Activated CD4-positive, alpha-beta T cell treated with anti-CD3 and anti-CD28 coated beads for 1 hour (primary cell): Measurements from ENCODE around the gene ALDH1A1.

Experiments
- DNase-seq: peaks from one replicate; pipeline ENCODE4 v3.0.0-alpha.2; 2020

Gene ALDH1A1

DNA sequence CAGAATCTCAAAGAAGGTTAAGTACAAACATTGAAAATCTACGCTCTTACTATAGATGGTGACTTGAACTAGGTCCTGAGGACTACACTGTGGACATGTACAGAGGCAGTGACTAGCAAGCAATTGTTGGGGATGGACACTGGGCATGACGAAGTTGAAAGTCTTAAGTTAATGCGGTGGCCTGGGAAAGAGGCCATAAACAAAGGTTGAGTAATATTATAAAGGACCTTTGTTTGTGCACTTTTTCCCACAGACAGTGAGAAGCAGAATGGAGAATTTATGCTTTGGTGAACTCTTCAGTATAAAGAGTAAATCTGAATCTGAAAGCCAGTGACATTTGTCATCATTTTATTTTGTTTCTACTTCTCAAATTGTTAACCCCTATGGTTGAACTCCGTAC, 15.3 kb downstream of the ALDH1A1 start:
- DNase-seq, result no peak

DNA sequence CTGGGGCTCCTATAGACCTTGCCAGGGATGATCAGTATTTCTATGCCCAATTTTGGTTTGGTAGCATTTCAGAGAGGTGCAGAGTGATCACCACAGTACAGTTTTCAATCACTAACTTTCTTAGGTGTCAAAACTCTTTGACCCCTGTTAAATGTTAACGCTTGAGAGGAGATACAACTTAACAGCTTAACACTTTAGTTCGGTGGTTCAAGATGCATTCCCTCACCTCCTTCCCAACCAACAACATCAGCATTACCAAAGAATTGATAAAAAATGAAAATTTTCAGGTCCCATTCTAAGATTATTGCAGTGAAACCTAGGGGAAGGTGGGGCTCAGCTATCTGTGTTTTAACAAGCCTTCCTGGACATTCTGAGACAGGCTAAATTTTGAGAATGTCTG, 16.2 kb downstream of the ALDH1A1 start:
- no peak for DNase-seq

DNA sequence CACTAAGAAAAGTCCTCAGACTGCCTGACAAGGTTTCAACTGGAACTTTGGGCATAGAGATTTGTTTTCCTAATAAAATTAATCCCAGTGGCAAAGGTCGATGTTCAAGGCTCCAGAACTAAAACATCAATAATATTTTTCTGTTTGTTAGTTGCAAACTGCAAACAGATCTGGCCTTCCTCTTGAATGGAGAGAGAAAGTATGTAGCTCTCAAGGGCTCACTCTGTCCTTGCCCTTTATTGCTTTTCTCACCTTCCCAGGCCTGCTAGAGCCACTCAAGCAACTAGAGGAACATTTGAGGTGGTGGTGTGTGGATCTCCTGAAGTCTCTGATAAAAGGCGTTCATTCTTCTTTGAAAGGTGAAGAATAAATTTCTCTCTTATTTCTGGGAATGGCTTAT, 16.6 kb downstream of the ALDH1A1 start:
- no peak for DNase-seq

DNA sequence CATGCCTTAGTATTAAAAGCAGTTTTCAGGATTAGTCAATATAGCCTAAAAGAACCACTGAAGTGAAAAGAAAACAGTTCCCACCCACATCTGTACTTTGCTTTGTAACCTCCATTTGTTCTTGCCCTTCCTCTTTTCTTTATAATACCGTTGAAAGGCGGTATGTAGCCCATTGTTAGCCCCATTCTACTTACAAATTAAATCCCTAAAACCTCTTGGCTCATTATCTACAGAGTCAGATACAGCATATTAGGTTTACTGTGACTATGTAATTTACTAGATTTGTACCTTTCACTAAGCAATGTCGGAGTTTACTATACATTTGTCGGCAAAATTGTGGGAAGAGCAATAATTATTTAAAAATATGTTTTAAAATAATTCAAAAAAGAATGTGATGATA, 17.3 kb downstream of the ALDH1A1 start:
- DNase-seq, result no peak

DNA sequence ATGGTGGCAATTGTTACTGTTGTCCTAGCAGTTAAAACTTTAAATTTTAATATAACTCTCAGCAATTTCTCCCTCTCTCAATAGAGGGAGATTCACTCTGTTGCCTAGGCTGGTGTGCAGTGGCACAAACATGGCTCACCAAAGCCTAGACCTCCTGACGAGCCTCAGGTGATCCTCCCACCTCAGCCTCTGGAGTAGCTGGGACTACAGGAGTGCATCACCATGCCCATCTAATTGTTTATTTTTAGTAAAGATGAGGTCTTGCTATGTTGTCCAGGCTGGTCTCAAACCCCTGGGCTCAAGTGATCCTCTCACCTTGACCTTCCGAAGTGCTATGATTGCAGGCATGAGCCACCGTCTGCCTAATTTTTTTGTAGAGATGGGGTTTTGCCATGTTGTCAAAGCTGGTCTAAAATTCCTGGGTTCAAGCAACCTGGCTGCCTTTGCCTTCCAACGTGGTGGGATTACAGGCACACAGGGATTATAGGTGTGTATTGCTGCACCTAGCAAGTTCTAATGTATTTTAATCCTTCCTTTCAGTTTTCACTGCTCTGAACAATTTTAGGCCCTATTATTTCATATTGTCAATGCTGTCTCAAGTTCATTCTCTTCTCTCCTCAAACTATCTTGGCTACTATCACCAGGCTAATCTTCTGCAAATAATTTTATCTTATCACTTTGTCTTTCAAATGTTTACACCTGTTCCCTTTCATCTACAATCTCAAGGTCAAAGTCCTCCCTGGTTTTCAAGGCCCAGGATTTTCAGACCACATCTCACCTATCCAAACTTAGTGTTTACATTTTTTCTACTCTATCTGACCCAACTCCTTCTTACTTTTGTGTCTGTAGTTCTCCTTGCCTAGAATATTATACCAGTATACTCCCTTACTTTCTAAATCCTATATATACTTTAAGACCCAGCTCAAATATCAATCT, 18.9 kb downstream of the ALDH1A1 start:
- DNase-seq, result no peak

DNA sequence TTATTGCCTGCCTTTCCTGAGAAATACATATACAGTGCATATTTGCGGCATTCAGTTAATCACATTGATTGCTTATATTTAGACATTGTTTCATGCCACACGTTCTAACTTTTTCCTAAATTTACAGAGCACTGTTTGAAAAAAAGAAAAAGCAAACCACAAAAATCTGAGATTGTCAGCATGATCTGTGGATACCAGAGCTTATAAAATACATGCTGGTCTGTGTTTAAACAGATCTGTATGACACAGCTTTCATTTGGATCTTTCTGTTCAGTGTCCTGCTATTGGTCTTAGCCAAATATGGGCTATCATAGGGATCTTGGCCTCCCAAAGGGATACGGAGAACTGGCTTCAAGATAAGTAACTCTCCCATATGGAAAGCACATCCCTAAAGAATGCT, 20.2 kb downstream of the ALDH1A1 start:
- DNase-seq, result no peak

DNA sequence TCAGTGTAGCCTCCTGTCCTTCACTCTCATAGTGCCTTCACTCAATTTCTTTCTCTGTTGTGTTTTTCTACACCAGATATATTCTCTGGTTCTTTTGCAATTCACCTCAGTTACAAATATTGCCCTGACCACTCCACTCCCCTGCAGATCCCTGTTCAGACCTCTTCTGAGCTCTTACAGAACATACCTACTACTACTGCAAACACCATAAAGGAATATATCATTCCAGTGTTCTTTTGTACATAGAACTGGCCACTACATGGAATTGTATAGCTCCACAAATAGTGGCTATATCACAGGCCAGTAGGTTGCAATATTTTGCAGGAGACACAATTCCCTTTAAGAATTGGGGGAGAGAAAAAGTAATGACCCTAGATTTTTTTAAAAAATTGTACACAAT, 21.0 kb downstream of the ALDH1A1 start:
- DNase-seq, result no peak

DNA sequence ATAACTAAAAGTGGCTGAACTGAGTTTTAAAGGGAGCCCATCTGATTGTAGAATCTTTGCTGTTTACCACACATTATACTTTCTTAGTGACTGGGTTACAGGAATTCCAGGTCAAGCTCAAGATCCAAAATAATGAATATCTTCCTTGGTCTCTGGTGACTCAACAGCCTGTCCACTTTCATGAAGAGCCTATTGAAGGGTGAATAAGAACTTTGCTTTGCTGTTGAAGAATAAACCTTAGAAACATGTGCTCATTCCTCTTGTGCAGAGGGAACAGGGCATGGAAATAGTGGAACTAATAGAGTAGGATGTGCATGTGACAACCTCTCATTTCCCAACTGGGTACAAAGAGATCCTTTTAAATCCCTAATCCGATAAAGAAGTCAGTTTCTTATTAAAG, 21.4 kb downstream of the ALDH1A1 start:
- no peak for DNase-seq

DNA sequence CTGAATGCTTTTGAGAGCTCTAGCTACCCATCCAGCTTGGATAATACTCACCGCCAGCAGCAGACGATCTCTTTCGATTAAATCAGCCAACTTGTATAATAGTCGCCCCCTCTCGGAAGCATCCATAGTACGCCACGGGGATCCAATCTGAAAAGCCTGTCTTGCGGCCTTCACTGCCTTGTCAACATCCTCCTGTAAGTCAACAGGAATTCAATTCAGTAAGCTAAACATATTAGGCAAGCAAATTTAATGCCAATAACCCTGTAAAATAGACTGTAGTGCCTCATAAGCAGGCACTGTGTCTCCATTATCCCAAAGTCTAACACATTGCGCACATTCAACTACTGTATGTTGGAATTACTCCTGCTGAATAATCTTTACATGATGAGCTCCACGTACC, 22.0 kb downstream of the ALDH1A1 start:
- no peak for DNase-seq

DNA sequence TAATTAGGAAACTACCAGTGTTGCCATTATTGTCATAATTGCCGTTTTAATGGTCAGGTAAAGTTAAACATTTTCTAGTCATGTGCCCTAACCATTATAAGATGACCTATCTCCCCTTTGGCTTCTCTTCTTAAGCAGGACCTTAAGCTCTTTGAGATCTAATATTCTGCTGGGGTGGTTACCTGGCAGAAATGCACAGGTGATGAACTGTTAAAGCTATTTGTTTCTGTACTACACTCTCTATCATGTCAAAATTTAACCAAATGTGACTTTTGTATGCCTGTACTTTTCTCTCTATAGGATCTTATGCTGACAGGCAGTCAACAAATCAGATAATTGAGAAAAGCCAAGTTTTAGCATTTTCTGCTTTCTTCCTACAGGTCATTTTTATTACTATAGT, 23.3 kb downstream of the ALDH1A1 start:
- DNase-seq, result no peak

DNA sequence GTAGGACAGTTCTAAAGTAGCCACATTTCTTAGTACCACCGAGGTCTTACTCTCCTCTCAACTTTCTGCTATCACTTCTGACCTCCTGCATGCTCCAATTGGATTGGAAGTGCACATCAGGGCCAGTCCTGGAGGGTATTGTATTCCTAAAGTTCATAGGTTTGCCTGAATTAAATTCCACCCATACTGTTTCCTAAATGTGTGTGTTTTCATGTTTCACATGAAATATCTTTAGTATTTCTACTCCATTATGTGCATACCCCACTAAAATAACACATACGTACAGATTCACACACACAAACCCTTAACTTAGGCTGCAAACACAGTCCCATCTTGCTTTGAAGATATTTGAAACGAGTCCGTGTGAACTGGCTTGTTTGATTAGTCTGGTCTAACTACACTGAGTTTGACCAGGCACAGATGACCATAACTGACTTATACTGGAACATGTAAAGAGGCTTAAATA, 24.8 kb downstream of the ALDH1A1 start:
- no peak for DNase-seq

DNA sequence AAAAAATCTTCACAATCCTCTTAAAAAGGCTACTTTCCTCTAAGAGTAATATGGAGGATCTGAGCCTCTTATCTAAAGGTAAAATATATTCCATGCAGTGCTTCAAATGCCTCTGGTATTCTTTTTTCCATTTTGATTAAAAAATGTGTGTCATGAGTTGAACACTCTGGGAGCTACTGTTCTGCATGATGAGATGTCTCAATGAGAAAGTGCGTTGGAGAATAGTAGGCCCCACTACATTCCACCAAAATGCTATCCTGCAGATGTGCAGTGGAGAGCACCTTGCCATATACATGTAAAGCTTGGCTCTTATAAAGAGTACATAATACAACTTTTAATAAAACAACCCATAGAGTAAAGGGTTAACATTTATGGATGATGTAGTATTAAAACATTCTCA, 26.3 kb downstream of the ALDH1A1 start:
- no peak for DNase-seq

DNA sequence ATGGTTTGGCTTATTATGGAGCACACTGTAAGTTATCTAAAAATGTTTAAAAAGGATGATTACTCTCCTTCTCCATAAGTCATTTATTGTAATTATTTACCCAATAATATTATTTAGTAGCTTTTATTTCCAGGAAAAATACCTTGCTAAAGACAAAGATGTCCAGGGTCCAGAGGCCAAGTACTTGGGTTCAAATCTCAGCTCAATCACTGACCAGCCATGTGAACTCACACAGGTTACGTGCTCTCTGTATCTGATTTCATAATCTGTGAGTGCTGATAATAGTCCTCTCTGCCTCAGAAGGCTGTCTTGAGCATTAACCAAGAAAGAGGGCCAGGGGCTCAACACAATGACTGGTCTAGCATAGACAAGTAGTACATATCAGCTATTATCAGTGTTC, 27.0 kb downstream of the ALDH1A1 start:
- no peak for DNase-seq

DNA sequence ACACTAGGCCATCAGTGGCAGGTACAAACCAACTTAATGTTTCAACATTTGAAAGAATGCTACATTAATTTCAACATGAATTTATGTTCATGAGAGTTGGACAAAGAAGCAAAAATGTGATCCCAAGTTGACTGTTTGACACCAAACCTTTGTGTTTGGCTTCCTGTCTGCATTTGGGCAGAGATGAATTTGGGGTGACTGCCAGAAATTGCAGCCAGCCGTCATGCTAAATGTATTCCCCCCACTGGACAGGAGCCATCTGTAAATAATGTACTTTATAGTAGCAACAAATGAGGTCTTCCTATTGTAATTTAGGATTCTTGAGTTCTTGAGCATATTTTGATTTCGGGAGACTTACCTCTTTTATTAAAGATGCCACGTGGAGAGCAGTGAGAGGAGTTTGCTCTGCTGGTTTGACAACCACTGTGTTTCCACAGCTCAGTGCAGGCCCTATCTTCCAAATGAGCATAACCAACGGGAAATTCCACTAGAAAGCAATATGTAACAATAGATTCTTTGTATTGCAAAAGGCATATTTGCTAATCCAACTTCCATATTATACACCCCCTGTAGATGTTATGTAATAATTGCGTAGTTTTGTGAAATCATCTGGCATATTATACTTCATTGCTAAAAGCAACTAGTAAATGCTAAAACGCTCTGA, 27.6 kb downstream of the ALDH1A1 start:
- DNase-seq, result no peak

DNA sequence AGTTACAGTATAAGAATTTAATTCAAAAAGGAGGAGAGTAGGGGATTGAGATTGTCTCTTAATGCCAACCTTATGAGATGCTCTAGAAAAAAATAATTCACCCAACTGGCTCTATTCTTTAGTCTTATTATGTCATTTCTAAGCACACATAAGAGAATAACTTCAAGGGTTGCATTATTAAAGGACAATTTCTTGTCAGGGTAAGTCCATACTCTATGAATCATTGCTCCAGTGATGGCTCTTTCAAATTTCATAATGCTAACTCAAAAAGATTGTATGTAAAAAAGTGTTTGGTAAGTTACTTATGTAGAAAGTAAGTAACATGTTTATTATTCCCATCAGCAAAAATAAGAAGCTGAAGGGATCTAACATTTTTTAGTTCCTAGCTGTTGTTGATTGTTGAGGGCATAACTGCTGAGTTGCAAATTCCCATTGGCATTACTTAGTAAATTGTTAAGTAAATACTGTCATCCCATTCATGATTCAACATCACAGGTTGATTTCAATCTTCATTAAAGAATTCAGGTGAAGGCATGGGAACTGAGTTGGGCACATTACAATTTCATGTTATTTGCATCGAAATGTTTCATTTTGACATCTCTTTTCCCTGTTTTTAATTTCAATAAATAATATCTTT, 28.6 kb downstream of the ALDH1A1 start:
- DNase-seq, result no peak

DNA sequence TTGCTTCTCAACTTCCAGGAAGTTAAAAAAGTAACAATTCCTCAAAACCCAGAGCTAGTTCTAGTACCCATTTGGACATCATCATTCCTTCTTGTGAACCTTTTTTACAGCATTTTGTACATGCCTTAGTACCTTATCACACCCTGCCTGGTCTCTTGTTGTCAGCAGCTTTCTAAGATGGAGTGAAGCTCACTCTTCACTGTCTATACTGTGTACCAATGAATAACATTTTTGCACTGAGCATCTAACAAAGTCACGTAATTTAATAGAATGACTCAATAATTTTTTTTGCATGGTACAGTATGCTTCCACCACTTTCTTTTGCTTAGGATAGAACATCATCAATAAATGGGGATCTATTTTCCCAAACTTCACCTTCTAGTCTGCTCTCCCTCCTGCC, 29.8 kb downstream of the ALDH1A1 start:
- DNase-seq, result no peak

DNA sequence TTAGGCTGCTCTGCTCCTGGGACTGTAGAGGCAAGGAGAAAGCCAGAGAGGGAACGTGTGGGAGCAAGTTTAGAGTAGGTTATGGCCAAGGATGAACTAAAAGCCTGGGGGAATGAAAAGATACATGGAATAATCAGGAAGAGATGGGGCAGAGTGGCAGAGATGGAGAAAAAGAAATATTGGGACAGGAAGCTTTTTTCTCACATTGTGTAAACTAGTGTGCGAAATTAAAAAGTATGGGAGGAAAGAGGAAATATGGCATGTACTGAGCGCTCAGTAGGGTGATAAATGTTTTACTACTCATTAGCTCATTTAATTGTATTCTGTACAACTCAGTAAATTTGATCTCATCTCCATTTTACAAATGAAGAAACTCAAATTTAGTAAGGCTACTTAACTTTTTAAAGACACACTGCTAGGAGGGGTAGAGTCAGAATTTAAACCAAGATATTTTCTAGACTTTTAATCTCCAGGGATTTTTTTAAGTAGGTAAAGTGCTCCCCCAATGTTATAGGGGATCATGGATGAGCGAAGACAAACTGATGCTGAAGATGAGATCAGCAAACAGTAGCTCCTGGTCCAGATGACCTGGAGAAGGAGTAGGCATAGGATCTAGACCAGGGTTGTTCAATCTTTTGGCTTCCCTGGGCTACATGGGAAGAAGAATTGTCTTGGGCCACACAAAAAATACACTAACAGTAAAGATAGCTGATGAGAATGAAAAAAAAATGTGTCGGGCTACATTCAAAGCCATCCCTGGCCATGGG, 30.8 kb downstream of the ALDH1A1 start:
- no peak for DNase-seq

DNA sequence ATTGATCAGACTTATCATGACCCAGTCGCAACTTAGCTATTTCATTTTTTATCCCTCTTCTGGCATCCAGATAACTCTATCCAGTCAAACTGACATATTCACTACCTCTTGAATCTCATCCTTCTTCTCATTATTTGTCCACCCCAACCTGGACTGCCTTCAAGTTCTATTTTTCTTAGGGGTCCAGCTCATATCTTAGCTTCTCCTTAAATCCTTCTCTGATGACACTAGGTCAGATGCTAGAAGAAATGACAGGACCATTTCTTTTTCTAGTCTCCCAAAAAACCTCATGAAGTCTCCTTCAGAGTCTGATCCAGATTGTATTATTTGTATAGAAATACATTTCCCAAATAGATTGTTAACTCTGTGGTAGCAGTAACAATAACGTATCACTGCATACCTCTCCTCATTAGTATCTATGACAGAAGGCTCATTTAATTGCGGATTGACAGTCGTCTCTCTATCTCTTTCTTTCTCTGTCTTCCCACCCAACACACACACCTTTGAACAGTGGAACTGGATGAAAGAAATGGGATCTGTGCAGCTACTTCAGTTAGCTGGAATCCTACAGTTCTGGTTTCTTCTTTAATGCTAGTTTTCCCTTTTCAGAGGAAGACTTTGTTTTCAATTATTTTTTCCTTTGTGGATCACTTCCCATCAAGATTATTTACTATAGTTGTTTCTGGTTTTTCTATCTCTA, 33.5 kb downstream of the ALDH1A1 start:
- DNase-seq, result no peak

DNA sequence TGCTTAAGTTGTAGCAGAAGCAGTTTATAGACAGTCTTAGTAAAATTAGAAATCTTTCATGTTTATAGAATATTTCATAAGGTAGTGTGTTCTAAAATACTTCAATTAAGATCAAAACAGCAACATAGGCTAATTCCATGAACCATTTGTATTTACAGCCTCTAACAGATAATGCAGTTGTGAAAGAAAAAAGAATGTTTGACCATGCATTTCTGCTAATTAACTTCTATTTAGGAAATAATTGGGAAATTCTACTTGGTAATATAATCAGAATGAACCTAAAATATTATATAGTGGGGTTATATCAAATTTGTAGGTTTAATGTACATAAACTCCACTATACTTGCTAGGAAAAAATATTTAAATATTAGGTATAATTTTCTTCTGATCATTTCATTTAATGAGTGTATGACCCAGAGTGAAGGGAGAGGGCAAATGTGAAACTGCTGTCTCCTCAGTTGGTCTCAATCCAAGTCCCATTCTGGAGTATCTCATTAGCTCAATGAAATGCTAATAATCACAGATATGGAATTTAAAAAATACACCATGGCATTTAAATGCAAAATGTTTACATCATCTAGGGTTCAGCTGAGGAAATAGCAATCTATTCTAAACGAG, 34.9 kb downstream of the ALDH1A1 start:
- no peak for DNase-seq

DNA sequence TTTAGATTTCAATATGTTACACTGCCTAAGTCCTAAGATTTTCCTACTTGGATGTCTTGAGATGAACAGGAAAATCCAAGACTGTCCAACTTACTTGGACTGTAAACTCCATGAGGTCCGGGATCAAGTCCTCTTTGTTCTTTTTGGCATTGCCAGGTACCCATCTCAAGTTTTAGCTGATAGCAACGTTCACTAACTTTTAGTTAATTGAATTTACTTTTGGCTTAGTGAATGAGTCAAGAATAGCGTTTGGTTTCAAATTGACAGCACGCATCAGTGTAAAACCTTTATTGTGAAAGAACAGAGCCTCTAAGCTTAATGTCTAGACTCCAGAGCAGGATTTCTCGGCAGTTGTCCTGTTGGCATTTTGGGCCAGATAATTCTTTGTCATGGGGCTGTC, 37.2 kb downstream of the ALDH1A1 start:
- no peak for DNase-seq

DNA sequence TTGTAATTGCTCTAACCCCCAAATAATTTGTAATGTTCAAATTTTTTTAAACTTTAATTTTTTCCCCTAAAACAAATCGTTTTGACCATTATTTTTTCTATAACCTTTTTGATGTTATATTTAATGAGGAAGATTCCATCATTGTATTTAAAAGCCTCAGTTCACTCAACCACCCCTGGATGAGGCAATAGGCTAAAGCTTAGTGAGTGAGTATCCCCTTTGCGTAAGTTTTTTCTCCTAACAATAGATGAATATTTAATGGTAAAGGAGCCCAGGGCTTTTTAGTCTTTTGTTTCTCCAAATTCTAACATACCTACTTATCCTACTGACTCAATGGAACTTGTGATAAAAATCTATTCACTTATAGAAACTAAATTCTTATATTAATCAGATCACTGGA, 38.1 kb downstream of the ALDH1A1 start:
- no peak for DNase-seq
